ENCODE measurements around the gene SETD1A.

GRCh38 chr16:30950516-30951065 lies 7.0 kb upstream of the SETD1A start:
- TF ChIP-seq POLR2A (IDR thresholded peaks at IDR 0.05) (no peak), CTCF (IDR thresholded peaks at IDR 0.05) (no peak), POLR2AphosphoS5 (IDR thresholded peaks at IDR 0.05) (no peak)
